ENCODE measurements around the gene SGSM1. TPM values are rescaled to one million over a fixed set of nuclear protein-coding genes. Genes with fewer than 3 reads are reported as not detected.
"Not testable (repeated sequence)": the region's sequence is repeated elsewhere in the genome, so short reads cannot be mapped to it uniquely, and the experiment has no call there.

Gene SGSM1
- total RNA-seq, 1 donor from 2014 or later: 11.6 TPM

DNA sequence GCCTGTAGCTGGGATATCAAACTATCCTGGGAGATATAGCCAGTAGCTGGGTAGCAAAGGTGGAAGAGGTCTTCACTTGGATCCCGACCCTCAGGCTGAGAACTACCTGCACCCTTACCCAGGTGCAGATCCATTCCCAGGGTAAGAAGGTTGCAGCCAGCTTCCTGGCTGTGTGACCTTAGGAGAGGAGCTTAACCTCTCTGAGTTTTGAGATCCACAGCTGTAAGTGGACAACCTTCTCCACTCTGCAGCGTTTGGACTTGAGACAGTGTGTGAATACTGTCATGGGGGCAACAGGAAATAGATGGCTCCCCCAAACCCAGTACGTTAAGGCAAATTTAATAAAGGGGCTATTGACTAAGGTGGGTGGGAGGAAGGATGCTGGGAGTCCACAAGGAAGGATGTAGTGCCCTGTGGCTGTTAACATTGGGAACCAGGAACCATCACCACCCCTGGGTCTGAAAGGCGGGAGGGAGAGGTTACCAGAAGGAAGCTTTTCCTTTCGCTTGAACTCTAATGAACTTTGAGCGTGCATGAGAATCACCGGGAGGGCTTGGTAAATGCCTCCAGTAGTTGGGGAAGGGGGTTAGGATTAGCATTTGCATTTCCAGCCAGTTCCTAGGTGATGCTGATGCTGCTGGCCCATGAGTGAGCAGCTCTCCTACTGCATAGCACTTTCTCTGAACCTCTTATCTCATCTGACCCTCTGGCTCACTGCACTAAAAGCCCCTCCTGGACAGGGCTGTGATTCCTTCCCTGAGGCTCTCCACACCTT lies 24.4 kb downstream of the SGSM1 start:
- ATAC-seq (no peak), DNase-seq (no peak)
- intact Hi-C loops (cut with micrococcal nuclease): no loop called here

DNA sequence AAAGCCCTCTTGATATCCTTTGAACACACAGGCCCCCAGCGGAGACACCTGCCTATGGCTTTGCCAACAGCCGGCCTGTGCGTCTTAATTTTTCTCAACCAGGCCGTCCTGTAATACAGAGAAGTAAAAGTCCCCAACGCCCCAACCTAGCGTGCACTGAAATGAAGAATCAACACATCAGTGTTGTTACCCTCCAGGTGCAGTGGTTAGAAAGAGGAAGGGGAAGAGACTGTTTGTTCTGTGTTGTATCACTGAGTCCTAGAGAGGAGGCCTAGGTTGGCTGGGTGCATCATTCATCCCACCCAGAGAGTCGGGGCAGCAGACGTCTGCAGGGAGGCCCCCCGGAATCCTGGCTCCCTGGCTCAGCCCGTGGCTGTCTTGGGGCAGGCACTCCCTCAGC lies 25.7 kb downstream of the SGSM1 start:
- DNase-seq (no peak), ATAC-seq (no peak)
- intact Hi-C loops (cut with micrococcal nuclease): no loop called here

DNA sequence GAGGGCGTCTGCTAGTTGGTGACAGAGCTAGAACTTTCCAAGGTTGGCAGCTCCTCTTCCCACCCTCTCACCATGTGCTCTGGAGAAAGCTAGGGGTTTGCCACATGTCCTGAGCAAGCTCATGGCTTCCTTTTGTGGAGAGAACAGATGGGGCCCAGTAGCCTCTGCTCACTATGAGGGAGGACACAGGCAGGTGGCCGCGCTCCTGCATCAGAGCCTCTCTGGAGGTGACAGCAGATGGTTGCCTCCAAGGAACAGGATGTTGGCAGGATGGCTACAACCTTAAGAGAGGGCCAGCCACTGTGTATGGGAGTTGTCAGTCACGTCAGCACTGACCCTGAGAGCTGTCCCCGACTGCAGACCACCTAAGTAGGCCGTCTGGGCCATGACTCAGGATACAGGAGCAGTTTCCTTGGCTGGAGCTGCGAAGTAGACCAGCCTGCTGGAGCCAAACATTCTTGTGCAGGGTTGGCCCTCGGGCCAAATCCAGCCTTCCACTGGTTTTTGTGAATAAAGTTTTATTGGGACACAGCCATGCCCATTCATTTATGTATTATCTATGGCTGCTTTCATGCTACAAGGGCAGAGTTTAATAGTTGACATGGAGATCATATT lies 28.0 kb downstream of the SGSM1 start:
- no peak for ATAC-seq
- intact Hi-C loops (cut with micrococcal nuclease): no loop called here
- DNase-seq: no peak

DNA sequence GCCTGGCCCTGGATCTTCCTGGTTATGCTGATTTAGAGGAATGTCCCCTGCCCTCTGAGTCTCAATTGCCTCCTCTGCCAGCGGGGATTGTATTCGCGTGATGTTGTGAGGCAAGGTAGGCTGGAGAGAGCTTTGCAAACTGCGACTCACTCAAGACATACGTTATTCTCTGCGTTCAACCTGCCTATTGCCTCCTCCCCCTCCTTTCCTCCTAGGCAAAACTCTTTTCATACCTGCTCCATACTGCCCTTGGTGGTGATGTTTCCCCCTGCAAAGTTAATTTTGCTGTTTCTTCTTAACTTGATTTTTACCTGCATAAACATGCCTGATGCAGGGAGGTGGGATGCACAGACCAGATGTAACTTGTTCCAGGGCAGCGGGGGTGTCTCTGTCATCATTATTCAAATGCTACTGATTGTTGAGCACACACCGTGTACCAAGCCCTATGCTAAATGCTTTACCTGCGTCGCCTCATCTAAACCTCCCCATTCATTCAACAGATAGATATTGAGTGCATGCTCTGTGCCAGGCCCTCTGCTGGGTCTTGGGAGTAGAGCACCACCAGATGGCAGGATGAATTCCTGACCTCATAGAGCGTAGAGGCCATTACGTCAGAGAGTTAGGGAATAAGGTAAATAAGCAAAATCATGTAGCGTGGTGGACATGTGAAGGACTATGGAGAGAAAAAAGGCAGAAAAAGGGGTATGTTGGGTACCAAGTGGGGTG lies 29.0 kb downstream of the SGSM1 start:
- peak; percentile 63 for ATAC-seq

DNA sequence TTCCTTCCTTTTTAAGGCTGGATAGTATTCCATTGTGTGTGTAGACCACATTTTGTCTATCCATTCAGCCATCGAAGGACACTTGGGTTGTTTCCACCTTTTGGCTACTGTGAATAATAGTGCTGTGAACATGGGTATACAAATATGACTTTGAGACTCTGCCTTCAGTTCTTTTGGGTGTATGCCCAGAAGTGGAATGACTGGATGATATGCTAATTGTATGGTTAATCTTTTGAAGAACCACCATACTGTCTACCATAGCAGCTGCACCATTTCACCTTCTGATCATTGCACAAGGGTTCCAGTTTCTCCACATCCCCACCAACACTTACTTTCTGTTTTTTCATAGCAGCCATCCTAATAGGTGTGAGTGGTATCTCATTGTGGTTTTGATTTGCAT lies 30.3 kb downstream of the SGSM1 start:
- DNase-seq: no peak
- intact Hi-C loops (cut with micrococcal nuclease): no loop called here
- ATAC-seq: peak; percentile 74

More for the DNA sequence above, 29.0 kb downstream of the SGSM1 start:
- DNase-seq: no peak
- intact Hi-C loops (cut with micrococcal nuclease): no loop called here

DNA sequence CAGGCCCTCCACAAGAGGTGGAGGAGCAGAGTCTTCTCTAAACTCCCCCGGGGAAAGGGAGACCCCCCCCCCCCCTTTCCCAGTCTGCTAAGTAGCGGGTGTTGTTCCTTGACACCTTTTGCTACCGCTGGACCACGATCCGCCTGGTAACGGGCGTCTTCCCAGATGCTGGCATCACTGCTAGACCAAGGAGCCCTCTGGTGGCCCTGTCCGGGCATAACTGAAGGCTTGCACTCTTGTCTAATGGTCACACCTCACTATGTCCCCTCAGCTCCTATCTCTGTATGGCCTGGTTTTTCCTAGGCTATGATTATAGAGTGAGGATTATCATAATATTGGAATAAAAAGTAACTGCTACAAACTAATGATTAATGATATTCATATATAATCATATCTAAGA lies 31.5 kb downstream of the SGSM1 start:
- ATAC-seq; intact Hi-C loops (cut with micrococcal nuclease); DNase-seq: not testable (repeated sequence)

DNA sequence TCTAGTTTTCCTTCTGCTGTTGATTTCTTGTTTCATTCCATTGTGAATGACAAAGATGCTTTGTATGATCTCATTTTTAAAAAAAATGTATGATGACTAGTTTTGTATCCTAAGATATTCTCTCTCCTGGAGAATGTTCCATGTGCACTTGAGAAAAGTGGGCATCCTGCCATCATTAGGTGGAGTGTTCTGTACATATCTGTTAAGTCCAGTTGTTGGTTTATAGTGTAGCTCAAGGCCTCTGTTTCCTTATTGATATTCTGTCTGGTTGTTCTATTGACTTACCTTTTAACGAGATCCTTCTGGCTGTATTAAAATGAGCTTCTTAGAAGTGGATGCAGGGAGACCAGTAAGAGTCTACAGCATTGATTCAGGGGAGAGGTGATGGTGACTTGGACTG lies 35.2 kb downstream of the SGSM1 start:
- ATAC-seq: peak; percentile 55
- no peak for DNase-seq
- intact Hi-C loops (cut with micrococcal nuclease): no loop called here

DNA sequence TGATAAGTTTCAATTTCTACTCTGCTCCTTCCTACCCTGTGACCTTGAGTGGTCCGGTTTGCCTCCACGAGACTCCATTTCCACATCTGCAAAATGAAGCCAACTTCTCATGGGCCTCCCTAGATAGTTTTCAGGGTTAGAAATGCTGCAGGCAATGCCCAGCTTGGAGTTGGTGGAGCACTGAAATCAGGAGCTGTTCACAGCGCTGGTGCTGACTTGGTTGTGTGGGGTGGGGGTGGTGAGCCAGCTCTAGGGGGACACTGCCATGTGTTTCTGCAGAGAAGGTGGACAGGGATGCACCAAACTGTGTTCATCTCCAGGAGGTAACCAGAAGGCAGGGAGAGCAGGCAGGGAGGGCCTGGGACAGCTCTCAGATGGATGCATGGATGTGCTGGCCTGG lies 37.0 kb downstream of the SGSM1 start:
- intact Hi-C loops (cut with micrococcal nuclease): no loop called here
- ATAC-seq (no peak), DNase-seq (no peak)

DNA sequence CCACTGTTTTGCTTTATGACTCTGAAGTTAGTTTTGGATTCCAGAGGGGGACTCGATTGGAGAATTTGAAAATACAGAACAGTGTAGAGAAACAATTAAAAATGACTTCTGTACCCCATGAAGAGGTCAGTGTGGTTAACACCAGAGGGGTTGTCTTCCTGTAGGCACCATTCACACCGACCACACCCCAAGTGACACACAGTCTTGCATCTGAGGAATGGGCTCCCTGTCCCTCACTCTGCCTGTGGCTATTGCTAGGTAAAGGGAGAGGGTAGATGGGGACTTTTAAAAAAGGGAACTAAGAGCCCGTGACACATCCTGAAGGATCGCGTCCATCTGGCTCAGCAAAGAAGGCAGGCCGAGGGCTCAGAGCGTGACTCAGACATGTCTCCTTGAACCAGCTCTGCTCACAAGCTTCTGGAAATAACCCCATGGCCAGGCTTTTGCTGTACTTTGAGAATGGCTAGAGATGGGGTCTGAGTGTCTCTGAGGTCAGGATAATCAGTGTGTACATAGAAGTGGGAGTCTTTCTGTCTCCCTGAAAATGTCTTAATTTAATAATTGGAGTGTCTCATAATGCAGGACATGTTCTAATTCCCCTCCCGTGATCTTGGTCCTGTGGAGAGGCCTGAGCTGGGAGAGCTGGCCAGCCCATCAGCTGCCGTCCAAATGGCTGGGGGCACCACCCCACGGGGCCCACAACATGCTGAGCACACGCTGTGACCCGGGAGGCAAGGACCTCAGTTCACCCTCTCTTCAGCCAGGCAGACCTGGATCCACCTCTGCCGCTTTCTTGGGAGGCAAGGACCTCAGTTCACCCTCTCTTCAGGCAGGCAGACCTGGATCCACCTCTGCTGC lies 39.3 kb downstream of the SGSM1 start:
- DNase-seq: no peak
- intact Hi-C loops (cut with micrococcal nuclease): no loop called here
- peak; percentile 42 for ATAC-seq

DNA sequence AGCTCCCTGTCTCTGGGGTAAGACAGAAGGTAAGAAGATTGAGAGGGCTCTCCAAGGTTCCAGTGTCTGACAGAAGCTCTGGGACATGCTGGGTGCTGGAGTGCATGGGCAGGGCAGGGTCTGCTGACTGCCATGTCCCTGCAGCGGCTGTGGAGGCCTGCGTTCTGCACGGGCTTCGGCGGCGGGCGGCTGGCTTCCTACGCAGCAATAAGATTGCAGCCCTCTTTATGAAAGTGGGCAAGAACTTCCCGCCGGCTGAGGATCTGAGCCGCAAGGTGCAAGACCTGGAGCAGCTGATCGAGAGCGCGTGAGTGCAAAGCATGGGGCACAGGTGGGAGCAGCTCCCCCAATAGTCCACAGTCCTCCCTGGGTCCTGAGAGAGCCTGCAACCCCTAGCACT lies 41.5 kb downstream of the SGSM1 start:
- ATAC-seq (no peak), DNase-seq (no peak)
- intact Hi-C loops (cut with micrococcal nuclease): no loop called here

DNA sequence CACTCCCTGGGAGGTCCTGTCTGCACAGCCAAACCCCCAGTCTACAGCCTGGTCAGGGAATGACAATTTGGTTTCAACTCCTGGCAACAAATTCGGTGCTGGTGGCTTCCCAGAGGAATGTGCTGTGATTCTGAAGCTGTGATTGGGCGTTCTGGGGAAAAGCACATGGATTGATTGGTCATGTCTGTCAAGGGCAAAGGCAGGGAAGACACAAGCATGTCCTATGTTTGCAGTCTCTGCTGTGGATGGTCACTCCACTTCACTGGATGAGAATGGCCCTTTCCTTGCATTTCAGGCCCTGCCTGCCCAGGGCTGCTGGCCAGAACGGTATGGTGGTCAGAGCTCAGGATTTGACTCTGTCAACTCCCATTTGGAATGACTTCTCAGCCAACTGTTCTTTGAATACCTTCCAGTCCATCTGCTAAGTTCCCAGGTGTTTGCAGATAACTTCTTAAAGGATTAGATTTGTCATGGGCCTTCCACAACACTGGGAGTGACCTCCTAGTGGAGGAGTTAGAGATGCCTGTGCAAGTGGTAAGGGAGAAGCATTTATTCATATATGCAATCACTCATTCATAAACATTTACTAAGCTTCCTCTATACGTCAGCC lies 42.7 kb downstream of the SGSM1 start:
- DNase-seq: no peak
- intact Hi-C loops (cut with micrococcal nuclease): no loop called here
- no peak for ATAC-seq

DNA sequence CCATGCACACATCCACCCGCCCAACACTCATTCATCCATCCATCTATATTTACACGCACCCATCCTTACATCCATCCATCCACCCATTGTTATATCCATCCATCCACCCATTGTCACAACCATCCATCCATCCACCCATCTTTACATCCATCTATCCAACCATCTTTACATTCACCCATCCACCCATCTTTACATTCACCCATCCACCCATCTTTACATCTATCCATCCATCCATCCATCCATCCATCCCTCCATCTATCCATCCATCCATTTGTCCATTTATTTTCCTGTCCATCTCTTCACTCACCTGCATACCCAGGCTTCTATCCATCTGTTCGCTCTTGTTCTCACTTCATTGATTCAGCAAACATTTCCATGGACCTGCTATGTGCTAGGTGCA lies 49.8 kb downstream of the SGSM1 start:
- intact Hi-C loops (cut with micrococcal nuclease): no loop called here
- ATAC-seq: no peak

DNA sequence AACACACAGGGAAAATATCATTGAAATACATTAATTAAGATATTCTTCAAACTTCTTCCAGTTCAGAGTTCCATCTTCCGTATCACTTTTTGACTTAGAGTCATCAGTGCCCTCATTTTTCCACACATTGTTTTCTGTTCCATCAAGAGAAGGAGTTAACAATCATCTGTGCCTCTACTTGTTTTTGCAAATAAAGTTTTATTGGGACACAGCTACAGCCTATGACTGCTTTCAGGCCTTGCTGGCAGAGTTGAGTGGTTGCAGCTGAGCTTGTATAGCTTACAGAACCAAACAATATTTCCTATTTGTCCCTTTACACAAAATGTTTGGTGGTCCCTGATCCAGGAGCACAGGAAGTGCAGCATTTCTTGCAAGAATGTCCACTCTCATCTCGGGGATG lies 51.6 kb downstream of the SGSM1 start:
- intact Hi-C loops (cut with micrococcal nuclease): no loop called here
- DNase-seq: no peak
- ATAC-seq: no peak

More for the DNA sequence above, 49.8 kb downstream of the SGSM1 start:
- DNase-seq: no peak

DNA sequence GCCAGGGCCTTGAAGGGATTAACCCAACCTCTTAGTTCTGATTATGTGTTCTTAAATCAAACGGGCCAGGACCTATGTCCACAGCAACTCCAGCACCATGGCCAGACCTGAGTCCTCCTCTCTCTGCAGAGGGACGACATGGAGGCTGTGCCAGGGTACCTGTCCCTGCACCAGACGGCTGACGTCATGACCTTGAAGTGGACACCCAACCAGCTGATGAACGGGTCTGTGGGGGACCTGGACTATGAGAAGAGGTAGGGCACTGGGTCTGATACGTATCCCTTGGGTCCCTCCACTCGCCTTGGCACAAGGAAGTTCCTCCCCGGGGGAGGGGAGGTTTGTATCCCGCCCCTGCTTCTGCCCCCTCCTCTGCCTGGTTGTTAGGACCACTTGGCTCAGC lies 53.6 kb downstream of the SGSM1 start:
- ATAC-seq (no peak), DNase-seq (no peak)
- intact Hi-C loops (cut with micrococcal nuclease): no loop called here

DNA sequence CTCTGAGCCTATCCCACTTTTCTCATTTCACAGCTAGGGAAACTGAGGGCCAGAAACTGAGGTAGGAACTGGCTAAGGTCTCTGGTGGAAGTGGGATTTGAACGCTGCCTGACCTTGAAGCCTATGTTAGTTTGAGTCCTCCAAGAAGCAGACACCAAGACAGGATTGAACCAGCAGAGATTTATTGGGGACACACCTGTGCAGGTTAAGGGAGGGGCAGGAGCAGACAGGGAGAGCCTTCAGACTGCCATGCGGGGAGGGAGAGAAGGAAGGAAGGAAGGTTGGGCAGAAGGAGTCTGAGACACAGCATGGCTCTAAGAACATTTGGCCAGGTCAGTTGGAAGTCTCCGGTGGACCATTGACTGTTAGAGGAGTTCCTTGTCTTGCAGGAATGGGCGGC lies 59.5 kb downstream of the SGSM1 start:
- intact Hi-C loops (cut with micrococcal nuclease): no loop called here
- DNase-seq (no peak), ATAC-seq (no peak)

DNA sequence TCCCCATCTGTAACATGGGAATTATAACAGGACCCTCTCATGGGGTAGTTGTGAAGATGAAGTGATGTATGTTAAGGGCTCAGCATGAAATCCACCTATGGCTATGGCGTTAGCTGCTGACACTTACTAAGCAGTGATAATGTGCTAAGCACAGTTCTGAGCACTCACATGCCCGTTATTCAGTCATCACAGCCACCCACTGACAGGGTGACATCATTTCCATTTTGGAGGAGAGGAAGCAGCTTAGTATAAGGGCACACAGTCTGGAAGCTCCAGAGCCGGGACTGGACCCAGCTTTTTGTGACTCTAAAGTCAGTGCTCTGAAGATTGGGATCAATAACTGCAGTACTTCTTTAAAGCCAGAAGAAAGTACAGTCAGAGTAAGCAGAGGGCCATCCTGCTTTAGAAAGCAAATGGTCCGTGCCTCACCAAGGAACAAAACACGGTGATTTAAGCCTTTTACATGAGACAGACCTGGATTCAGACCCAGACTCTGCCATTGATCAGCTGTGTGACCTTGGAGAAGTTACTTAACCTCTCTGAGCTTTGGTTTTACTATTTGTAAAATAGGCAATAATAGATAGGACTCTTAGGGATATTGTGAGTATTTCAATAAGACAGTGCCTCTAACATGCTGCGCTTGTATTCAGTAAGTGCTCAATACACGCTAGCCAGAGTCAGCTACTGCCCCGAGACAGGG lies 61.5 kb downstream of the SGSM1 start:
- intact Hi-C loops (cut with micrococcal nuclease): no loop called here
- ATAC-seq (peak; percentile 89), DNase-seq (no peak)

DNA sequence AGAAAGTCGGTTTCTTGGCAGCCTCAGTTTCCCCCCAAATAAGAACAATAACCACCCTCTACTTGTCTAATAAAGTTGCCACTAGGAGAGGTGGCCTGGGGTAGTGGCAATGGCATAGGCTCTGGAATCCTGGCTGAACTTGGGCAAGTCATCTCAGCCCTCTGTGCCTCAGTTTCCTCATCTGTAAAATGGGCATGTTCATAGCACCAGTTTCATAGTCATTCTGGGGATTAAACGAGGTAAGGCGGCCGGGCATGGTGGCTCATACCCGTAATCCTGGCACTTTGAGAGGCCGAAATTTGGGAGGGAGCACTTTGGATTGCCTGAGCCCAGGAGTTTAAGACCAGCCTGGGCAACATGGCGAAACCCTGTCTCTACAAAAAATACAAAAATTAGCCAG lies 63.0 kb downstream of the SGSM1 start:
- ATAC-seq: no peak
- no peak for DNase-seq
- intact Hi-C loops (cut with micrococcal nuclease): no loop called here

DNA sequence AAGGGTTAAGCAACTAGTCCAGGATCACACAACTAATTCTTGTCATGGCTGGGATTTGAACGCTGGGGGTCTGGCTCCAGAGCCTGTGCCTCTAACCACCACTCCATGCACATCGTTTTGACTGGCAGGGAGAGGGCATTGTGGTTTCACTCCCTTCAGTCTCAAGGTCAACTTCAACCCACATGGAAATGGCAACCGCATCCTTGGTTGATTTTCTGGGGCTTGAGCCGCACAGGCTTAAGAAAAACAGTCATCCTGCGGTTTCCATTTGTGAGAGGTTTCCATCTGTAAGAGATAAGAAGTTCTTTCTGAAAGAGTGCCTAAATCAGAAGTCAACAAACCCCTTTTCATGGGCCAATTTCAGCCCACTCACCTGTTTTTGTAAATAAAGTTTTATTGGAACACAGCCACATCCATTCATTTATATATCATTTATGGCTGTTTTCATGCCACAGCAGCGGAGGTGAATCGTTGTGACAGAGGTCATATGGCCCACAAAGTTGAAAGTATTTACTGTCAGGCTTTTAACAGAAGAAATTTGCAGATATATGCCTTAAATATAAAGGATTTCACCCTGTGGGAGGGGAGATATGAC lies 65.7 kb downstream of the SGSM1 start:
- ATAC-seq (no peak), DNase-seq (no peak)
- intact Hi-C loops (cut with micrococcal nuclease): no loop called here

Data from left ventricle myocardium superior (tissue), 1 donor.